Regular cardiac myocyte (primary cell): ENCODE results near the gene NPC1L1. TPM values are rescaled to one million over a fixed set of nuclear protein-coding genes. Genes with fewer than 3 reads are reported as not detected.

Experiments used
- total RNA-seq: library from RNA; depleted of rRNA; stranded (reverse); fragments of >200 nt; gene quantifications from 2 replicates; pipeline ENCODE4 v1.2.3, GENCODE V29; 2014

Gene NPC1L1
- total RNA-seq = under 0.01 TPM in 2 replicates

GRCh38 chr7:44541028-44541869, at the start of gene NPC1L1:
TSS of gene NPC1L1 (minus strand) at chr7:44541330. CDS start at chr7:44541259, 71 bp downstream.

GRCh38 chr7:44581879-44582603, 40.9 kb upstream of the NPC1L1 start, which contains the start of gene TMED4:
TSS of gene TMED4 (minus strand) at chr7:44582231. CDS start at chr7:44582206, 25 bp downstream.

GRCh38 chr7:44573464-44574286, 32.5 kb upstream of the NPC1L1 start, which contains the start of gene DDX56:
TSS of gene DDX56 (minus strand) at chr7:44573908. CDS start at chr7:44573895, 13 bp downstream.

GRCh38 chr7:44490351-44491200, 50.6 kb downstream of the NPC1L1 start, which contains the start of gene NUDCD3:
TSS of gene NUDCD3 (minus strand) at chr7:44490658. CDS start at chr7:44490600, 58 bp downstream.

Other genes with a start within 250 kb of the NPC1L1 start
- 0.19 and 0.28 TPM in 2 replicates for gene CAMK2B, start 215.7 kb downstream of the NPC1L1 start, total RNA-seq
- gene NUDCD3, start 50.7 kb downstream of the NPC1L1 start, total RNA-seq = 74.1 and 77.6 TPM in 2 replicates
- gene DDX56, start 32.6 kb upstream of the NPC1L1 start, total RNA-seq = 48.8 and 83.2 TPM in 2 replicates
- gene TMED4, start 40.9 kb upstream of the NPC1L1 start, total RNA-seq = 96.8 and 235 TPM in 2 replicates
- gene OGDH, start 65.3 kb upstream of the NPC1L1 start, total RNA-seq = 75.8 and 102 TPM in 2 replicates
- 5.0 and 11.0 TPM in 2 replicates for gene ZMIZ2, start 207.5 kb upstream of the NPC1L1 start, total RNA-seq